Stimulated activated CD8-positive, alpha-beta memory T cell treated with anti-CD3 and anti-CD28 coated beads, Interleukin-4, amount 100 ng/mL, for 48 hours (primary cell): Measurements from ENCODE around the gene CYP11A1.
"Not testable (repeated sequence)": the region's sequence is repeated elsewhere in the genome, so short reads cannot be mapped to it uniquely, and the experiment has no call there.

ENCODE experiments used
- DNase-seq: peaks from one replicate; pipeline ENCODE4 v3.0.0-alpha.2; 2020

CYP11A1 gene

DNA sequence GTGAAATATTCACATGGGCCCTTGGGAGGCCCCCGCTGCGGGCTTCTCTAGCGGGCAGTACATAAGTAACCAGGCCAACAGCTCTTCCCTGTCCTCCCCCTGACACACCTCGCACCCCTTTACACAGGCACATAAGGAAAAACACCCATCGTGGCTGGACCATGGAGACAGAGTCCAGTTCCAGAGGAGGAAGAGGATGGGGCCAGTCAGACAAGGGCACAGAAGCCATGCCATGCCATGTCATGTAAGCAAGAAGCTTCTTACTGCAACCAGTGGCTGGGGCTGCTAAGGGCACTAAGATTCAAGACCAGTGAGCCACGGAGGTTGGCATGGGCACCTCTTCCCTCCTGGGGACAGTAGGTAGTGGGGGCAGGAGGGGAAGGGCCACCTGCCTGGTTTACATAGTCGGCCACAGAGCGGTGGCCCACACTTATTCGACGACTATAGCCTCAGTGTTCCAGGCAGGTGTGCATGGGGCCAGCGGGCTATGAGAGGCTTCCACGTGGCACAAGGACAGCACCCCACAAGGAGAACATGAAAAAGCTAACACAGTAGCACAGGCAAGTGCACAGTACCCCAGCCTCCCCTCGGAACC, 5.7 kb upstream of the CYP11A1 start:
- no peak for DNase-seq

GRCh38 chr15:74370471-74370870, 3.0 kb upstream of the CYP11A1 start:
- DNase-seq, result no peak

- DNase-seq, result no peak
Measured at GRCh38 chr15:74369756-74370155, 2.3 kb upstream of the CYP11A1 start.

- DNase-seq, result no peak
Measured at GRCh38 chr15:74369084-74369745, 1.8 kb upstream of the CYP11A1 start.

DNA sequence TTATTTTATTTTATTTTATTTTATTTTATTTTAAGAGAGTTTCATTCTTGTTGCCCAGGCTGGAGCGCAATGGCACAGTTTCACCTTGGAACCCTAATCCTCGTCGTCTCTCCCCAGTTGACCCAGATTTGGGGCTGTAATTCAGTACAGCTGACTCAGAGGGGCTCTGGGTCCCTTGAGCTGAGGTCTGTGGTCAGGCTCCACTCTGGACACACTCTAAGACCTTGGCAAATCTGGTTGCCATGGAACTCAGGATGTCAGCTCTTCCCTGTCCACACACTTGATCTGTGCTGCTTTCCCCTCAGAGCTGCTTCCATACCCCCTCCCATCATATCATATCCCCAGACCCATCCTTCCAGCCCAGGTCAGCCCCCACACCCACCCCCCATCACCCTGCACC, 675 bp upstream of the CYP11A1 start:
- no peak for DNase-seq

DNA sequence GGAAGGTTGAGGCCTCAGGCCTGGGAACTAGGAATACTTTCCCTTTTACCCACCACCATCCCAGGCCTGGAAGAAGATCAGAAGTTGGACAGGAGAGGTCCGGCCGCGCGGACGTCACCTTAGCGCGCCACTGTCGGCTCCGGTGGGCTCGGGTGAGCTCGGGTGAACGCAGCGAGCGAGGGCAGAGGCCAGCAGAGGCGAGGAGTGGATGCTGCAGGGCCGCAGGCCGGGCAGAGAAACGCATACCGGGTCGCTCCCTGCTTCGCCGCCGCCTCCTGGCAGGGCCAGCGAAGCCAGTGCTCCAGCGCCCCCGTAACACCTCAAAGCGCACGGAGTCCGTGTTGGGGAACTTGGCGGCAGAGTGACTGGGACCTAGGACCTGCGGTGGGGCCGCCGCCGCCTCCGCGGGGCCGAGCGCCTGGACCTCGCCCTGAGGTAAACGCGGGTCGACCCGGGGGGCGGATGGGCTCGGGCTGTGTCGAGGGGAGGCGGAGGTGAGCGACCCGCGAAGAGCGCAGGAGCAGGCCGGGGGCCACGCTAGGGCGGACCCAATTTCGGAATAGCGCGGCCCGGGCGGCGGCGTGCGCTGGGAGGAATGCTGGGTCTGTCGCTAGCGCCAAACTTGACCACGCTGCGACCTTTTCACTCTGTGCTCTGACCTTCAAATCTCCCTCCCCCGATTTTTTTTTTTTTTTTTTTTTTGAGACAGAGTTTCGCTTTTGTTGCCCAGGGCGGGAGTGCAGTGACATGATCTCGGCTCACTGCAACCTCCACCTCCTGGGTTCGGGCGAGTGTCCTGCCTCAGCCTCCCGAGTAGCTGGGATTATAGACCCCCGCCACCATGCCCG, 1.6 kb downstream of the CYP11A1 start:
- DNase-seq, result peak; percentile 54

GRCh38 chr15:74364936-74365597, 2.4 kb downstream of the CYP11A1 start:
- no peak for DNase-seq

DNA sequence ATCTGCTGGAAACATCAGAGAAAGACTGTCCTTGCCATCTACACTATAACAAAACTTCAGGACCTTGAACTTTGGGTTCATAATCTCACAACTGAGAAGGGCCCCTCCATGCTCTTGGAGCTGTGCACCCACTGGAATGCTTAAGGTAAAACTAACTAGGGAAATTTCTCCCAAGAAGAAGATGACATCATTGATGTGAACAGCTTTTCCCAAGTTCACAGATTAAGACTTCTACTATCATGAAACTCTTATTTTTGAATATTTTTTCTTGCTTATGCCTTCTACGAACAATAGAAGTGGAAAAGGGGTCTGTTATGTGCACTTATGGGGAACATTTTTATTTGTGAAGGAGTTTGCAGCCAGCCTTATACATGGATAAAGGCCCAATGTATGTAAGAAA, 5.0 kb downstream of the CYP11A1 start:
- no peak for DNase-seq

- DNase-seq, result not testable (repeated sequence)
Measured at GRCh38 chr15:74360855-74361254, 6.6 kb downstream of the CYP11A1 start.

GRCh38 chr15:74359376-74359775, 8.1 kb downstream of the CYP11A1 start:
- DNase-seq, result not testable (repeated sequence)

- not testable (repeated sequence) for DNase-seq
Measured at GRCh38 chr15:74357514-74357913, 9.9 kb downstream of the CYP11A1 start.

DNA sequence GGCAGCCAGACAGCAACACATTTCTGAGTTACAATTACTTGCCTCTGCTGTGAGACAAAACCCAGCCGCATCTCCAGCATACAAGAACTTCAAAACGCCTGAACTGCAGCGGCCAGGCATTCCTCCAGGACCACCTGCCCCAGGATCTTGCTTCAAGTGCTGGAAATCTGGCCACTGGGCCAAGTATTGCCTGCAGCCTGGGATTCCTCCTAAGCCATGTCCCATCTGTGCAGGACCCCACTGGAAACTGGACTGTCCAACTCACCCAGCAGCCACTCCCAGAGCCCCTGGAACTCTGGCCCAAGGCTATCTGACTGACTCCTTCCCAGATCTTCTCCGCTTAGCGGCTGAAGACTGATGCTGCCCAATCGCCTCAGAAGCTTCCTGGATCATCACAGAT, 11.4 kb downstream of the CYP11A1 start:
- DNase-seq, result not testable (repeated sequence)

GRCh38 chr15:74353992-74354391, 13.5 kb downstream of the CYP11A1 start:
- DNase-seq, result not testable (repeated sequence)

DNA sequence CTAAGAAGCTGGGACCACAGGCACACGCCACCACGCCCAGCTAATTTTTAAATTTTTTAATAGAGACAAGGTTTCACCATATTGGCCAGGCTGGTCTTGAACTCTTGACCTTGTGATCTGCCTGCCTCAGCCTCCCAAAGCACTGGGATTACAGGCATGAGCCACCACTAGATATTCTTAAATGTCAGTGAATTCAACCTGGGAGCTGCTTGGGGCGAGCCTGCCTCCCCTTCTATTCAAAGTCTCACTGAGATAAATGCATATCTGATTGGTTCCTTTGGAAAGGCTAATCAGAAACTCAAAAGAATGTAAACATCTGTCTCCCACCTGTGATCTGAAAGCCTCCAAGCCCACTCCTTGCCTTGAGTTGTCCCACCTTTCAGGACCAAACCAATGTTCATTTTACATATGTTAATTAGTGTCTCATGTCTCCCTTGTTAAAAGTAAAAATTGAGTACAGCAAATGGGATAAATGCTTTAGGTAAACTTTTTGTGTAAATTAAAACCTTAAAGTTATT, 15.0 kb downstream of the CYP11A1 start:
- no peak for DNase-seq

- DNase-seq, result no peak
Measured at GRCh38 chr15:74351670-74352069, 15.8 kb downstream of the CYP11A1 start.

GRCh38 chr15:74350295-74351275, 16.9 kb downstream of the CYP11A1 start:
- no peak for DNase-seq

- DNase-seq, result no peak
Measured at GRCh38 chr15:74349241-74349778, 18.1 kb downstream of the CYP11A1 start.

GRCh38 chr15:74347757-74348250, 19.6 kb downstream of the CYP11A1 start:
- no peak for DNase-seq

DNA sequence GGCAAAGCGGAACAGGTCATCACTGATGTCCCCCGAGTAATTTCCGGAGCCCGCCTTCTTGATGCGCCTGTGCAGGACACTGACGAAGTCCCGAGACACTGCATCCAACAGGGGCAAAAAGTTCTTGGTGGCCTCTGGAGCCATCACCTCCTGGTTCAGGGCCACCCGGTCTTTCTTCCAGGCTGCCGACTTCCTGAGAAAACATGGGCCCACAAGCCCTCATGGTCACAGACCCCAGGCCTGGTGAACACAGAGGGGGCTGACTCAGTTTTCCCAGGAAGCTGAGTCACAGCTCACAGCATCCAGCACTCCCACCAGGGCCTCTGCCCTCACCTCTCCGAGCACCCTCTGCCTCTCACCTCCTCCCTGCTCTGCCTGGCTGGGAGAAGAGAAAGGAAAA, 22.4 kb downstream of the CYP11A1 start:
- DNase-seq, result peak; percentile 60

DNA sequence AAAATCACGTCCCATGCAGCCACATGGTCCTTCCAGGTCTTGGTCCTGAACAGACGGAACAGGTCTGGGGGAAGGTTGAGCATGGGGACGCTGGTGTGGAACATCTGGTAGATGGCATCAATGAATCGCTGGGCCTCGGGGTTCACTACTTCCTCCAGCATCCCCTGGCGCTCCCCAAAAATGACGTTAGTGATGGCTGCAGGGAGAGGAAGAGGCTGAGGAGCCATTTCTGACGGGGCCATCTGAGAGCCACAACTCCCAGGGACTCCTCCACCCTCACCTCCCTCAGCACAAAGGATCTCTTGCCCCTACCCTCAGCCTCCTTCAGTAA, 23.7 kb downstream of the CYP11A1 start:
- no peak for DNase-seq

DNA sequence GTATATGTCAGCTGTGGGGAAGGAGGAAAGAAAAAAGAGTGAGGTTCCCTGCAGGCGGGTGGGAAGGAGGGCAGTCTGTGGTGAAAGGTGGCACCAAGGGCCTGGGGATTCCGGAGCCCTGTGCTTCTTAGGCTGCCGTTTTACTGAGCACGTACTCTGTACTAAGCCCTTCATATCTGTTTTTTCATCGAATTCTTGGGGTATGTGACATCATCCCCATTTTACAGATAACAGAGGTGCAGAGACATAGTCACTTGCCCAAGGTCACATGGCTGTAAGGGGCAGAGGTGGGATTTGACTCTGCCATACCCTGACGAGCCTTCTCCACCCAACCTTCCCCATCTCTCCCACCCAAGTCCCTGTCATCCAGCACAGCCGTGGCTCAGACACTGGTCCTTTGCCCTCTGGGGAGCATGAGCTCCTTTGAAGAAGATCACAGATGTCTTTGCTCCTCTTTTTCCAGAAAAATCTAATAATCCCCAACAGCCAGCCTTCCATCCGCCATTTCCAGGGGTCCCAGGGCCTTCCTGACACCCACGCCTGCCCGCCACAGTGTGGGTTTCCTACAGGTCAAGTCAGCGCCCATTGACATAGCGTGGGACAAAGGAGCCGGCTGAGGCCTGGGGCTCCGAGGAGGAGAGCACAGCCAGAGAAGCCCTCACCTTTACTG, 24.2 kb downstream of the CYP11A1 start:
- no peak for DNase-seq
